ENCODE measurements around the gene ZDHHC7. TPM values are rescaled to one million over a fixed set of nuclear protein-coding genes. Genes with fewer than 3 reads are reported as not detected.

The ZDHHC7 gene
- total RNA-seq, 1 experiment from 2014 or later: 39.9 TPM

DNA sequence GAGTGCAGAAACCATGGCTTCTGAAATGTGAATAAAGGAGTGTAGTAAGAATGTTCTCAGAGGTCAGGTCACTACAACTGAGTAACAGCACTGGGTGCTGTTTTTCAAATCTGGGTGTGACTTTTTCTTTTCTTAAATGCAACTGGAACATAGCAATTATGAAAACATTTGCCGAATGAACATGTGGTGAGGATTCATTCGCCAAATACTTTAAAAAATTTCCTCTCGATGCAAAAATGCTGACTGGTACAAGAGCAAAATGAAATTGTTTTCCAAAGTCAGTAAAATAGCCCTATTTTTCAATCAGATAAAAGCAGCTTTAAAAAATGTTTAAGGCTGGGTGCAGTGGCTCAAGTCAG, 18.6 kb downstream of the ZDHHC7 start:
- no peaks in the 10 kb centered on the region for H3K27me3 ChIP-seq (ENCODE audit: insufficient read depth, low read length)
- peaks cover 32 to 46% of the 10 kb centered on the region in 2 experiments for H3K36me3 ChIP-seq (ENCODE audit: control insufficient read depth in 1 of 2, insufficient read depth in 2 of 2, low read length in 2 of 2)
- ChIA-PET POLR2A (no interaction called here), RAD21 (ENCODE audit: low non-redundant PET in 1 of 2, low total read pairs in 2 of 2, uncharacterized antibody in 2 of 2, unreplicated experiment in 2 of 2) (no interaction called here), CTCF (no interaction called here)
- no peak for ATAC-seq
- H3K9me3 ChIP-seq (ENCODE audit: control insufficient read depth in 1 of 2, insufficient read depth in 1 of 2, low read depth in 1 of 2, low read length in 2 of 2): no peaks in the 10 kb centered on the region
- no peak for DNase-seq (ENCODE audit: low read depth, low spot score)
- intact Hi-C loops (cut with micrococcal nuclease): no loop called here
- H2AFZ ChIP-seq (ENCODE audit: low read depth, low read length, poor library complexity, severe bottlenecking): no peak overlapping the region
- H3K9ac ChIP-seq (ENCODE audit: low read length): no peak overlapping the region
- H3K27ac ChIP-seq (ENCODE audit: low read depth, low read length): no peak overlapping the region
- no TSS peak for BruUV-seq (replicated peaks)
- TF ChIP-seq MAX (IDR thresholded peaks at IDR 0.05) (no peak), EGR1 (IDR thresholded peaks at IDR 0.05; ENCODE audit: low read depth) (no peak), EZH2 (IDR thresholded peaks at IDR 0.05) (no peak), YY1 (IDR thresholded peaks at IDR 0.05; ENCODE audit: extremely low read depth, insufficient replicate concordance, low read depth, low read length) (no peak), CEBPB (IDR thresholded peaks at IDR 0.05; ENCODE audit: low read depth) (no peak), EZH2phosphoT487 (IDR thresholded peaks at IDR 0.05; ENCODE audit: borderline replicate concordance) (no peak), ZFX (IDR thresholded peaks at IDR 0.05) (no peak), SIN3A (IDR thresholded peaks at IDR 0.05; ENCODE audit: low read depth) (no peak), TCF7L2 (IDR thresholded peaks at IDR 0.05; ENCODE audit: borderline replicate concordance, extremely low read depth, insufficient read depth, insufficient read length) (no peak), ELF1 (IDR thresholded peaks at IDR 0.05; ENCODE audit: borderline replicate concordance, low read depth) (no peak), REST (IDR thresholded peaks at IDR 0.05; ENCODE audit: low read depth) (no peak), SP1 (IDR thresholded peaks at IDR 0.05; ENCODE audit: low read depth) (no peak), RAD21 (IDR thresholded peaks at IDR 0.05; ENCODE audit: low read depth) (no peak), ZBTB33 (IDR thresholded peaks at IDR 0.05; ENCODE audit: extremely low read depth, insufficient replicate concordance, low read length) (no peak)
- TF ChIP-seq, protein P1, sequence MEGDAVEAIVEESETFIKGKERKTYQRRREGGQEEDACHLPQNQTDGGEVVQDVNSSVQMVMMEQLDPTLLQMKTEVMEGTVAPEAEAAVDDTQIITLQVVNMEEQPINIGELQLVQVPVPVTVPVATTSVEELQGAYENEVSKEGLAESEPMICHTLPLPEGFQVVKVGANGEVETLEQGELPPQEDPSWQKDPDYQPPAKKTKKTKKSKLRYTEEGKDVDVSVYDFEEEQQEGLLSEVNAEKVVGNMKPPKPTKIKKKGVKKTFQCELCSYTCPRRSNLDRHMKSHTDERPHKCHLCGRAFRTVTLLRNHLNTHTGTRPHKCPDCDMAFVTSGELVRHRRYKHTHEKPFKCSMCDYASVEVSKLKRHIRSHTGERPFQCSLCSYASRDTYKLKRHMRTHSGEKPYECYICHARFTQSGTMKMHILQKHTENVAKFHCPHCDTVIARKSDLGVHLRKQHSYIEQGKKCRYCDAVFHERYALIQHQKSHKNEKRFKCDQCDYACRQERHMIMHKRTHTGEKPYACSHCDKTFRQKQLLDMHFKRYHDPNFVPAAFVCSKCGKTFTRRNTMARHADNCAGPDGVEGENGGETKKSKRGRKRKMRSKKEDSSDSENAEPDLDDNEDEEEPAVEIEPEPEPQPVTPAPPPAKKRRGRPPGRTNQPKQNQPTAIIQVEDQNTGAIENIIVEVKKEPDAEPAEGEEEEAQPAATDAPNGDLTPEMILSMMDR (IDR thresholded peaks at IDR 0.05 in 2 of 3, conservative IDR thresholded peaks at IDR 0.05 in 1 of 3; ENCODE audit: borderline replicate concordance in 1 of 3, insufficient read depth in 1 of 3, low read depth in 2 of 3, low read length in 2 of 3): no peak
- no peaks in the 10 kb centered on the region for H4K20me1 ChIP-seq (ENCODE audit: insufficient read depth)
- H3K79me2 ChIP-seq (ENCODE audit: insufficient read depth, low read length): peaks cover 53% of the 10 kb centered on the region
- H3K9me2 ChIP-seq (ENCODE audit: insufficient read depth): no peaks in the 10 kb centered on the region
- no peak overlapping the region for H3K4me3 ChIP-seq (replicated peaks in 1 of 2; ENCODE audit: low read depth in 1 of 2, low read length in 2 of 2)
- H3K4me2 ChIP-seq (ENCODE audit: low read length): no peak overlapping the region
- H3K4me1 ChIP-seq (ENCODE audit: control insufficient read depth in 1 of 2, insufficient read depth in 2 of 2, low read length in 2 of 2): peaks cover 2 to 6% of the 10 kb centered on the region in 2 experiments; a peak in 2 of 4 replicates
